Measurements from ENCODE around the gene EPO.

DNA sequence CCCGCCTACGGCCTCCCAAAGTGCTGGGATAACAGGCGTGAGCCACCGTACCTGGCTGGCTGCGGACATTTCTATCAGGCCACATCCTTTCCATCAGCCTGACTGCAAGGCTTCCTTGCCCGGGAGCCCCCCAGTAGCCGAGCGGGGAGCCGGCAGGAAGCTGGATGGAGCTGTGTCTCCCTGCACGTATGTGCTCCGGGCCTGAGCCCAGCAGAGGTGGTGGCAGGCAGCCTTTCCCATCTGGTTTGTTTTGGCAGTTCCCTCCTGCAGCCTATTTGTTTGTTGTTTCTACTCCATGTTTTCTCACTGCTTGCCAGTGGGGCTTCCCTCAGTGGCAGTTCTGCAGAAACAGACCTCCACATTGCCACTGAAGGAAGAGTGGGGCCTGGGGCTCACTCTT is 8.9 kb upstream of the EPO start:
- TF ChIP-seq, protein P1, sequence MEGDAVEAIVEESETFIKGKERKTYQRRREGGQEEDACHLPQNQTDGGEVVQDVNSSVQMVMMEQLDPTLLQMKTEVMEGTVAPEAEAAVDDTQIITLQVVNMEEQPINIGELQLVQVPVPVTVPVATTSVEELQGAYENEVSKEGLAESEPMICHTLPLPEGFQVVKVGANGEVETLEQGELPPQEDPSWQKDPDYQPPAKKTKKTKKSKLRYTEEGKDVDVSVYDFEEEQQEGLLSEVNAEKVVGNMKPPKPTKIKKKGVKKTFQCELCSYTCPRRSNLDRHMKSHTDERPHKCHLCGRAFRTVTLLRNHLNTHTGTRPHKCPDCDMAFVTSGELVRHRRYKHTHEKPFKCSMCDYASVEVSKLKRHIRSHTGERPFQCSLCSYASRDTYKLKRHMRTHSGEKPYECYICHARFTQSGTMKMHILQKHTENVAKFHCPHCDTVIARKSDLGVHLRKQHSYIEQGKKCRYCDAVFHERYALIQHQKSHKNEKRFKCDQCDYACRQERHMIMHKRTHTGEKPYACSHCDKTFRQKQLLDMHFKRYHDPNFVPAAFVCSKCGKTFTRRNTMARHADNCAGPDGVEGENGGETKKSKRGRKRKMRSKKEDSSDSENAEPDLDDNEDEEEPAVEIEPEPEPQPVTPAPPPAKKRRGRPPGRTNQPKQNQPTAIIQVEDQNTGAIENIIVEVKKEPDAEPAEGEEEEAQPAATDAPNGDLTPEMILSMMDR (IDR thresholded peaks at IDR 0.05; ENCODE audit: low read depth, low read length, poor library complexity, severe bottlenecking) = no peak
- no peak for TF ChIP-seq EZH2phosphoT487 (IDR thresholded peaks at IDR 0.05; ENCODE audit: borderline replicate concordance, low read length)

All from DOHH2 (cell line).